HTR-8/SVneo (cell line): ENCODE measurements around the gene LCN6.
"Not testable (repeated sequence)": the region's sequence is repeated elsewhere in the genome, so short reads cannot be mapped to it uniquely, and the experiment has no call there.

ENCODE experiments used
- DNase-seq: peaks from one replicate; pipeline ENCODE4 v3.0.0; 2011; ENCODE audit warnings: low spot score, mixed read lengths; ENCODE audit not compliant: insufficient read length
- FAIRE-seq: peaks from 2 replicates; lab custom pipeline; 2011; peaks lifted over from hg19 to GRCh38; lab: Jason Lieb, UNC

The LCN6 gene, protein sequence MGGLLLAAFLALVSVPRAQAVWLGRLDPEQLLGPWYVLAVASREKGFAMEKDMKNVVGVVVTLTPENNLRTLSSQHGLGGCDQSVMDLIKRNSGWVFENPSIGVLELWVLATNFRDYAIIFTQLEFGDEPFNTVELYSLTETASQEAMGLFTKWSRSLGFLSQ

DNA sequence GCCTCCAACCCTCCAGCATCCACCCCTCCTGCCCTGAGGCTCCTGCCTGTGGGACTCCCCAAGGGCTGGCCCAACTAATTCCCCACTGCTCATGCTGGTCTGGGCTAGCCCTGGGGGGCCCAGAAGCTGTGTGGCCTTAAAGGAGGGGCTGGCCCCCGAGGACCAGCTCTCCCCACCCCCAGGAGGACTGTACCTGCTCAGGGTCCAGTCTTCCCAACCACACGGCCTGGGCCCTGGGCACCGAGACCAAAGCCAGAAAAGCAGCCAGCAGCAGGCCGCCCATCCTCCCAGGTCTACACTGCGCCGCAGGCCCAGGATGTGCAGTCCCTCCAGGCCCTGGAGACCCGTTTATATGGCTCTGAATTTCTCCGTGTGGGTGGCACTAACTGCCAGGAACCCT is at the start of gene LCN6:
Gene LCN6 (minus strand): TSS at position 325 of the 400 bp plus-strand sequence. CDS start 42 bp downstream, at position 283.
- FAIRE-seq (no peak), DNase-seq (no peak)

GRCh38 chr9:136796775-136797347 is 48.5 kb upstream of the LCN6 start:
- FAIRE-seq, DNase-seq: not testable (repeated sequence)

GRCh38 chr9:136796238-136796774 is 48.0 kb upstream of the LCN6 start, which contains the start of gene CCDC183:
Gene CCDC183, plus strand, starts transcription at chr9:136796338. Its CDS starts 60 bp downstream, at chr9:136796398.
- FAIRE-seq (no peak), DNase-seq (no peak)

DNA sequence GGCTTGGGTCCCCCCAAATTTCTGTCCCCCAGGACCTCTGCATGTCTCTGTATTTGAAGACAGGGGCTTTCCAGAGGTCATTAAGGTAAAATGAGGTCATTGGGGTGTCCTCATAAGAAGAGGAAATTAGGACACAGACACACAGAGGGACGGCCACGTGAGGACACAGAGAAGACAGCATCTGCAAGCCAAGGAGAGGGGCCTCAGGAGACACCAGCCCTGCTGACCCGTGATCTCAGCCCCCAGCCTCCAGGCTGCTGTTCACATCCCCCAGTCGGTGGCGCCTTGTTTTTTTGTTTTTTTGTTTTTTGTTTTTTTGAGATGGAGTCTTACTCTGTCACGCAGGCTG is 46.6 kb upstream of the LCN6 start:
- no peak for DNase-seq
- no peak for FAIRE-seq

DNA sequence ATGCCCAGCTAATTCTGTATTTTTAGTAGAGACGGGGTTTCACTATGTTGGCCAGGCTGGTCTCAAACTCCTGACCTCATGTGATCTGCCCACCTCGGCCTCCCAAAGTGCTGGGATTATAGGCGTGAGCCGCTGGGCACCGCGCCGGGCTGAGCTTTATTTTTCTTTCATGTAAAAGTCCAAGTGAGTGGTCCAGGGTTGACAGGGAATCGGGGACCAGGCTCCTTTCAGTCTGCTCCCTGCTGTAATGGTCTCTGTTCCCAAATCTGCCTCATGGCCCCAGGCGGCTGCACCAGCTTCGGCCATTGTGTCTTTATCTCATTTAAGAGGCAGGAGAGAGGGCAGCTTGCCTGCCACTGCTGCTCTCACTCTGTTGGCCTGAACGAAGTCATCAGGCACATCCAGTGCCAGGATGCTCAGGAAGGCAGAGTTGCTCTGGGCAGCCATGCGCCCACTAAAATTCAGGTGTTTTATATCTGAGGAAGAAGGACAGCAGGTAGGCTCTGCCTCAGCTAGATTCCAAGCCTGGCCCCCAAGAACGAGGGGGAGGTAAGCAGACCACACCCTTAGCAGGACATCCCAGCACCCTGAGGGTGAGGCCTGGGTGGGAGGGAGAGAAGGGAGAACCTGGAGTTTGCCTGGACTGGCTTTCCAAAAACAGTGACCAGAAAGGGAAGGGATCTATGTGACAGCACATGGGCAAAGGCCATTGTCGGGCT is 46.1 kb upstream of the LCN6 start:
- FAIRE-seq (no peak), DNase-seq (no peak)

GRCh38 chr9:136793086-136793946 is 45.0 kb upstream of the LCN6 start:
- DNase-seq (no peak), FAIRE-seq (no peak)

DNA sequence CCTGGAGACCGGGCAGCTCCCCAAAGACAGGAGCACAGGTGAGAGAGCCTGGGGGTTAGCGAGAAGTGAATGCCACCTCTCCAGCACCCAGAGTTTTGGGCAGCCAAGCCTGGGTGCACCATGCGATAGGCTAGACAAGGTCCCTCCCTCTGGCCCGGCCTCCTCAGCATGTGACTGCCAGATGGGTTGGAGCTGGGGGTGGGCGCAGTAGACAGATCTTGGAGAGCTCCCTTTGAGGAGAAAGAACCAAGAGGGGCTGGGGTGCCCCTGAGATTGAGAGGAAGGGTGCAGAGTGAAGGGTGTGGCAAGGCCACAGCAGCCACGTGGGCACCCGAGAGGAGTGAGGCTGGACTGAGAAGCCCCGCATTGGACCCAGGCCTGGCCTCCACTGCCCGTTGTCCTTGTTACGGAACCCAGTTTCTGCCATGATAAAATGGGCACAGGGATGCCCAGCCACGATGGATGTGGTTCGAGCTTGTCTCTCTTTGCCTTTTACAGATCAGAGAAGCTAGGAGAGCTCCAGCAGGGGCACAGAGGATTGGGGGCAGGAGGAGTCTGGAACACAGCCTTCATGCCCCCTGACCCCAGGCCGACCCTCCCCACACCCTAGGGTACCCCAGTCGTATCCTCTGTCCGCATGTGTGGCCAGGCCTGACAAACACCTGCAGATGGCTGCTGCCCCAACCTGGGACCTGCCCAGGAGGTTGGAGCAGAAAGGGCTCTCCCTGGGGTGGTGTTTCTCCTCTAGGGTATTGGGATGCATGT is 44.2 kb upstream of the LCN6 start:
- FAIRE-seq, result no peak
- no peak for DNase-seq

- no peak for FAIRE-seq
- no peak for DNase-seq
Measured at GRCh38 chr9:136791516-136792276, 43.4 kb upstream of the LCN6 start.

- FAIRE-seq, result peak; percentile 9
- DNase-seq, result peak; percentile 92
Measured at GRCh38 chr9:136790640-136791515, 42.6 kb upstream of the LCN6 start, which contains the start of gene TMEM141. Gene TMEM141, plus strand, starts transcription at chr9:136791344. Its CDS starts 27 bp downstream, at chr9:136791371.

- FAIRE-seq, result no peak
- DNase-seq, result no peak
Measured at GRCh38 chr9:136789523-136789937, 41.2 kb upstream of the LCN6 start.

GRCh38 chr9:136788644-136789522 is 40.6 kb upstream of the LCN6 start:
- not testable (repeated sequence) for DNase-seq, FAIRE-seq

DNA sequence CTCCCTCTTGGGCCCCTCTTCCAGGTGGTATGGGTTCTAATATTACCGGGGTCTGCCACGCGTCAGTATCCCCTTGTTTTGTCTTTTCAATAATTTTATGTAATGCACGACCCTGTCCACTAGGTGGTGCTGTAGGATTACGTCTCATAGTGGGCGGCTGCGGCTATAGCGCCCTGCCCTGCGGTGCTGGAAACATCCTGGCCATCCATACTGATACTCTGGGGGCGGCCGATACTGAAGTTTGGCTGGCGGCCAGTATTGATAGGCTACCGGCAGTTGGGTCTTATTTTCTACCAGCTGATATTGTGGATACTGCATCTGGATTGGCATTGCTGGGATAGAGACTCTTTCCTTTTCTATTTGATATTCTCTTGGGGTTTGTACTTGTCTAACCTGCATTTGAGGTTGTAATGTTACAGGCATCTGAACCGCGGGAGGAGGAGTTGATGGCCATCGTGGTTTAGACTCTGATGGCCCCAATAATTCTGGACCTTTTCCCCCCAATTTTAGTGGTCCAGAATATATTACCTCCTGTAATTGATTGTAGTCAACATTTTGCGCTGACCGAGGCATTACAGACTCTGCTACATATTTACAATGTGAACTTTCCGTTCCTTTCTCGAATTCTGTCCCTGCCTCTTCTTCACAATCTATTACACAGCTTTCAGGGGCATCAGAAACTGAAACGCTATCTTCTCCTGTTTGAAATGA is 39.5 kb upstream of the LCN6 start:
- DNase-seq (no peak), FAIRE-seq (no peak)

- not testable (repeated sequence) for DNase-seq, FAIRE-seq
Measured at GRCh38 chr9:136786983-136787382, 38.7 kb upstream of the LCN6 start.

DNA sequence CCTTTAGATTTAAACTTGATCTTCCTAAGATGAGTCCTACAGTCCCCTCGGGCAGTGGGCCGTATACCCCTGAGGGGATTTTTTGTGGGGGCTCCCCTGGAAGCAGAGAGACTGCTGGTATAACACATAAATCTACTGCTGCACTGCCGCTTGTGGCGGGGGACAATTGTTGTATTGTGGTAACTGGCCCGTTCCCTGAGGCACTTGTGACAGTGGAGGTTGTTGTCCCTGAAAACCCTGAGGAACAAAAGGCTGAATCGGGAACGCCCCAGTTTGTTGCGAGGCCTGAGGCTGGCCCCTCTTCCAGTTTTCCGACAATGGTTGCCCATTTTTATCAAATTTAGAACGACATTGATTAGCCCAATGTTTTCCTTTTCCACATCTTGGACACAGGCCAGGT is 38.1 kb upstream of the LCN6 start:
- FAIRE-seq, result no peak

GRCh38 chr9:136785565-136786355 is 37.4 kb upstream of the LCN6 start:
- not testable (repeated sequence) for DNase-seq, FAIRE-seq

More for the DNA sequence above, 38.1 kb upstream of the LCN6 start:
- no peak for DNase-seq
